Pulmonary artery endothelial cell (primary cell): Measurements from ENCODE around the gene GTPBP3. TPM values are rescaled to one million over a fixed set of nuclear protein-coding genes. Genes with fewer than 3 reads are reported as not detected.

Experiments used
- DNase-seq: peaks from one replicate; pipeline ENCODE4 v3.0.0-alpha.2; 2011; ENCODE audit warnings: low read depth, low spot score
- total RNA-seq: library from RNA; depleted of rRNA; stranded (reverse); fragments of >200 nt; gene quantifications from 2 replicates; pipeline ENCODE4 v1.2.3, GENCODE V29; 2014

GTPBP3 gene
- total RNA-seq, 1 donor from 2014 or later, result 16.6 TPM

GRCh38 chr19:17309198-17309964 lies 28.0 kb upstream of the GTPBP3 start, which contains the start of gene DDA1:
DDA1 (plus strand) TSS chr19:17309563; CDS start chr19:17309655, 92 bp downstream.
- peak; percentile 100 for DNase-seq

GRCh38 chr19:17309965-17310461 lies 27.3 kb upstream of the GTPBP3 start:
- DNase-seq, result no peak

GRCh38 chr19:17311455-17312188 lies 25.7 kb upstream of the GTPBP3 start:
- DNase-seq, result no peak

- no peak for DNase-seq
Measured at GRCh38 chr19:17312189-17313113, 24.9 kb upstream of the GTPBP3 start.

- no peak for DNase-seq
Measured at GRCh38 chr19:17314007-17314593, 23.3 kb upstream of the GTPBP3 start.

- no peak for DNase-seq
Measured at GRCh38 chr19:17318966-17319365, 18.4 kb upstream of the GTPBP3 start.

- no peak for DNase-seq
Measured at GRCh38 chr19:17319473-17320238, 17.7 kb upstream of the GTPBP3 start.

GRCh38 chr19:17320435-17320834 lies 16.9 kb upstream of the GTPBP3 start:
- no peak for DNase-seq

- no peak for DNase-seq
Measured at GRCh38 chr19:17321655-17322489, 15.5 kb upstream of the GTPBP3 start.

GRCh38 chr19:17322854-17323253 lies 14.5 kb upstream of the GTPBP3 start:
- no peak for DNase-seq

- DNase-seq, result no peak
Measured at GRCh38 chr19:17323300-17323963, 13.9 kb upstream of the GTPBP3 start.

- no peak for DNase-seq
Measured at GRCh38 chr19:17323964-17324332, 13.4 kb upstream of the GTPBP3 start.

GRCh38 chr19:17324357-17325114 lies 12.8 kb upstream of the GTPBP3 start:
- no peak for DNase-seq

- no peak for DNase-seq
Measured at GRCh38 chr19:17325133-17325532, 12.2 kb upstream of the GTPBP3 start.

GRCh38 chr19:17325881-17326594 lies 11.3 kb upstream of the GTPBP3 start:
- no peak for DNase-seq

- DNase-seq, result no peak
Measured at GRCh38 chr19:17326595-17326966, 10.8 kb upstream of the GTPBP3 start.

GRCh38 chr19:17327068-17327653 lies 10.2 kb upstream of the GTPBP3 start:
- no peak for DNase-seq
